HUES48 (cell line): ENCODE measurements around the gene SLC8A1.

Source experiments
- H3K27ac ChIP-seq: one replicate; pipeline ENCODE4 v1.7.0; 2013; ENCODE audit warnings: low read depth, low read length, inconsistent platforms
- H3K27me3 ChIP-seq: 2 replicates; pipeline ENCODE4 v1.6.1; 2013; ENCODE audit warnings: mild to moderate bottlenecking, low read length; ENCODE audit not compliant: control insufficient read depth, insufficient read depth
- H3K36me3 ChIP-seq: 2 replicates; pipeline ENCODE4 v1.6.1; 2013; ENCODE audit warnings: low read length; ENCODE audit not compliant: control insufficient read depth, insufficient read depth
- H3K4me1 ChIP-seq: 2 replicates; pipeline ENCODE4 v1.6.1; 2013; ENCODE audit warnings: mild to moderate bottlenecking, low read length; ENCODE audit not compliant: control insufficient read depth, insufficient read depth
- H3K4me3 ChIP-seq: 2 replicates; pipeline ENCODE4 v1.5.1; 2013; ENCODE audit warnings: mild to moderate bottlenecking, low read depth, low read length
- H3K9ac ChIP-seq: 2 replicates; pipeline ENCODE4 v1.6.1; 2013; ENCODE audit warnings: mild to moderate bottlenecking, low read depth, low read length, moderate library complexity
- H3K9me3 ChIP-seq: 2 replicates; pipeline ENCODE4 v1.6.1; 2013; ENCODE audit warnings: low read length; ENCODE audit not compliant: control insufficient read depth, insufficient read depth

SLC8A1 gene

GRCh38 chr2:40240070-40240469 lies 211.8 kb downstream of the SLC8A1 start:
- no peak overlapping the region for H3K27ac ChIP-seq
- no peaks in the 10 kb centered on the region for H3K27me3 ChIP-seq
- H3K9ac ChIP-seq, result no peak overlapping the region
- no peaks in the 10 kb centered on the region for H3K36me3 ChIP-seq
- H3K4me3 ChIP-seq, result no peak overlapping the region
- peaks cover 33% of the 10 kb centered on the region for H3K4me1 ChIP-seq
- no peaks in the 10 kb centered on the region for H3K9me3 ChIP-seq

- peaks cover 5% of the 10 kb centered on the region for H3K4me1 ChIP-seq
- H3K9ac ChIP-seq, result no peak overlapping the region
- H3K9me3 ChIP-seq, result no peaks in the 10 kb centered on the region
- H3K27me3 ChIP-seq, result no peaks in the 10 kb centered on the region
- H3K4me3 ChIP-seq, result no peak overlapping the region
- H3K27ac ChIP-seq, result no peak overlapping the region
- H3K36me3 ChIP-seq, result no peaks in the 10 kb centered on the region
Measured at GRCh38 chr2:40230707-40231432, 221.0 kb downstream of the SLC8A1 start.

- no peak overlapping the region for H3K9ac ChIP-seq
- H3K27me3 ChIP-seq, result no peaks in the 10 kb centered on the region
- no peaks in the 10 kb centered on the region for H3K9me3 ChIP-seq
- H3K4me3 ChIP-seq, result no peak overlapping the region
- H3K27ac ChIP-seq, result no peak overlapping the region
- H3K36me3 ChIP-seq, result no peaks in the 10 kb centered on the region
- H3K4me1 ChIP-seq, result peaks cover 12% of the 10 kb centered on the region
Measured at GRCh38 chr2:40230186-40230585, 221.7 kb downstream of the SLC8A1 start.

- no peaks in the 10 kb centered on the region for H3K27me3 ChIP-seq
- peaks cover 17% of the 10 kb centered on the region for H3K4me1 ChIP-seq
- H3K4me3 ChIP-seq, result no peak overlapping the region
- no peak overlapping the region for H3K9ac ChIP-seq
- no peaks in the 10 kb centered on the region for H3K9me3 ChIP-seq
- H3K36me3 ChIP-seq, result no peaks in the 10 kb centered on the region
- no peak overlapping the region for H3K27ac ChIP-seq
Measured at GRCh38 chr2:40228310-40228709, 223.6 kb downstream of the SLC8A1 start.

GRCh38 chr2:40227210-40227609 lies 224.7 kb downstream of the SLC8A1 start:
- Histone ChIP-seq H3K27me3 (no peaks in the 10 kb centered on the region), H3K27ac (no peak overlapping the region), H3K36me3 (no peaks in the 10 kb centered on the region)

GRCh38 chr2:40226637-40227036 lies 225.3 kb downstream of the SLC8A1 start:
- no peak overlapping the region for H3K4me3 ChIP-seq

More at GRCh38 chr2:40227210-40227609, 224.7 kb downstream of the SLC8A1 start:
- H3K4me3 ChIP-seq, result no peak overlapping the region
- H3K9ac ChIP-seq, result no peak overlapping the region
- H3K9me3 ChIP-seq, result no peaks in the 10 kb centered on the region
- H3K4me1 ChIP-seq, result peaks cover 17% of the 10 kb centered on the region

GRCh38 chr2:40225670-40226210 lies 226.2 kb downstream of the SLC8A1 start:
- no peak overlapping the region for H3K27ac ChIP-seq
- H3K4me1 ChIP-seq, result peaks cover 17% of the 10 kb centered on the region
- no peak overlapping the region for H3K9ac ChIP-seq
- H3K36me3 ChIP-seq, result no peaks in the 10 kb centered on the region
- H3K9me3 ChIP-seq, result no peaks in the 10 kb centered on the region
- H3K4me3 ChIP-seq, result no peak overlapping the region
- H3K27me3 ChIP-seq, result no peaks in the 10 kb centered on the region

More at GRCh38 chr2:40226637-40227036, 225.3 kb downstream of the SLC8A1 start:
- Histone ChIP-seq H3K9ac (no peak overlapping the region), H3K9me3 (no peaks in the 10 kb centered on the region), H3K27ac (no peak overlapping the region), H3K4me1 (peaks cover 17% of the 10 kb centered on the region), H3K36me3 (no peaks in the 10 kb centered on the region), H3K27me3 (no peaks in the 10 kb centered on the region)

- peaks cover 17% of the 10 kb centered on the region for H3K4me1 ChIP-seq
- H3K27ac ChIP-seq, result no peak overlapping the region
- no peak overlapping the region for H3K4me3 ChIP-seq
- no peaks in the 10 kb centered on the region for H3K27me3 ChIP-seq
- no peaks in the 10 kb centered on the region for H3K9me3 ChIP-seq
- no peak overlapping the region for H3K9ac ChIP-seq
- H3K36me3 ChIP-seq, result no peaks in the 10 kb centered on the region
Measured at GRCh38 chr2:40224318-40224717, 227.6 kb downstream of the SLC8A1 start.

GRCh38 chr2:40220177-40220925 lies 231.5 kb downstream of the SLC8A1 start:
- H3K27ac ChIP-seq, result no peak overlapping the region
- no peaks in the 10 kb centered on the region for H3K9me3 ChIP-seq
- no peak overlapping the region for H3K4me3 ChIP-seq
- no peaks in the 10 kb centered on the region for H3K27me3 ChIP-seq
- H3K36me3 ChIP-seq, result no peaks in the 10 kb centered on the region
- H3K4me1 ChIP-seq, result peaks cover 12% of the 10 kb centered on the region
- H3K9ac ChIP-seq, result no peak overlapping the region

GRCh38 chr2:40219141-40219540 lies 232.7 kb downstream of the SLC8A1 start:
- H3K9ac ChIP-seq, result no peak overlapping the region

GRCh38 chr2:40218679-40219078 lies 233.2 kb downstream of the SLC8A1 start:
- Histone ChIP-seq H3K36me3 (no peaks in the 10 kb centered on the region), H3K9ac (no peak overlapping the region), H3K27me3 (no peaks in the 10 kb centered on the region), H3K27ac (no peak overlapping the region), H3K4me3 (no peak overlapping the region), H3K9me3 (no peaks in the 10 kb centered on the region), H3K4me1 (peaks cover 5% of the 10 kb centered on the region; the same call in 1 of the 2 replicates)

More at GRCh38 chr2:40219141-40219540, 232.7 kb downstream of the SLC8A1 start:
- Histone ChIP-seq H3K27me3 (no peaks in the 10 kb centered on the region), H3K9me3 (no peaks in the 10 kb centered on the region), H3K36me3 (no peaks in the 10 kb centered on the region), H3K27ac (no peak overlapping the region), H3K4me3 (no peak overlapping the region), H3K4me1 (peaks cover 5% of the 10 kb centered on the region; the same call in 1 of the 2 replicates)
